Sigmoid colon (tissue), 4 donors: ENCODE measurements around the gene RASA4B.
"Not testable (repeated sequence)": the region's sequence is repeated elsewhere in the genome, so short reads cannot be mapped to it uniquely, and the experiment has no call there.

Experiments used
- CTCF ChIP-seq, 4 experiments: fragments of 450-650 bp in 3 of 4; fragments of 200-600 bp in 1 of 4; IDR thresholded peaks; one replicate each; pipeline ENCODE4 v1.5.1; 2016 to 2019; ENCODE audit warnings: antibody characterized with exemption in 4 of 4, mild to moderate bottlenecking in 3 of 4, moderate library complexity in 2 of 4
- POLR2A ChIP-seq, 2 donors: fragments of 450-650 bp; IDR thresholded peaks; one replicate each; pipeline ENCODE4 v1.6.1; 2016; ENCODE audit warnings: antibody characterized with exemption in 2 of 2, mild to moderate bottlenecking in 2 of 2, moderate library complexity in 2 of 2
- POLR2AphosphoS5 ChIP-seq, 4 donors: sonication (generic); formaldehyde crosslinking; IDR thresholded peaks; one replicate each; pipeline ENCODE4 v1.6.1; 2017; ENCODE audit warnings: antibody characterized with exemption in 4 of 4

- TF ChIP-seq CTCF, POLR2A, POLR2AphosphoS5 (IDR thresholded peaks at IDR 0.05): not testable (repeated sequence)
Measured at GRCh38 chr7:102535062-102535615, 17.6 kb upstream of the RASA4B start.
